H1 (cell line): ENCODE measurements around the gene VOPP1. TPM values are rescaled to one million over a fixed set of nuclear protein-coding genes. Genes with fewer than 3 reads are reported as not detected.

Source experiments
- BACH1 ChIP-seq: IDR thresholded peaks from 2 replicates; pipeline ENCODE4 v1.6.1; 2012; ENCODE audit warnings: low read length, improper control_type of control experiment
- CBX8 ChIP-seq: fragments of 300-800, 300-1000 bp; sonication (generic); IDR thresholded peaks from 2 replicates; pipeline ENCODE4 v1.7.1; 2016; ENCODE audit warnings: low read depth, low read length, borderline replicate concordance
- CREB1 ChIP-seq: IDR thresholded peaks from 2 replicates; pipeline ENCODE4 v1.6.1; 2012; ENCODE audit warnings: inconsistent platforms
- E2F6 ChIP-seq: IDR thresholded peaks from 2 replicates; pipeline ENCODE4 v1.6.1; 2012; ENCODE audit warnings: inconsistent platforms
- NANOG ChIP-seq: IDR thresholded peaks from 2 replicates; pipeline ENCODE4 v1.6.1; 2011; ENCODE audit warnings: low read length, low read depth, mild to moderate bottlenecking, inconsistent platforms; ENCODE audit not compliant: insufficient read depth, poor library complexity, severe bottlenecking
- RBBP5 ChIP-seq: IDR thresholded peaks from 2 replicates; pipeline ENCODE4 v1.7.1; 2012; ENCODE audit warnings: low read depth, mild to moderate bottlenecking, inconsistent platforms, low read length, moderate library complexity, borderline replicate concordance
- SP1 ChIP-seq: IDR thresholded peaks from 2 replicates; pipeline ENCODE4 v1.6.1; 2011; ENCODE audit warnings: low read depth, low read length
- SUZ12 ChIP-seq: fragments of 200-600 bp; sonication (generic); IDR thresholded peaks from 2 replicates; pipeline ENCODE4 v1.6.1; 2012; ENCODE audit warnings: mild to moderate bottlenecking, inconsistent platforms, low read length, moderate library complexity, mixed read lengths
- polyA plus RNA-seq, 7 experiments: library from polyadenylated mRNA; depleted of rRNA in 3 of 7; stranded (reverse) in 5 of 7; unstranded in 2 of 7; fragments of >200 nt in 5 of 7; fragments of 200-250 nt in 2 of 7; gene quantifications; 1 replicate in 5 of 7; 2 replicates in 1 of 7; 4 replicates in 1 of 7; pipeline versions ENCODE4 v1.2.1 to v1.2.3, GENCODE V29; 2011 to 2013; ENCODE audit warnings: missing spikeins in 2 of 7, mixed read lengths in 2 of 7
- total RNA-seq: library from RNA; stranded (reverse); fragmentation: NEBNext Ultra II Directional; extraction: Animal tissue kit (Norgen Biotek cat#: 25700); gene quantifications from 2 replicates; pipeline ENCODE4 v1.2.1, GENCODE V29; 2021

VOPP1 gene
- total and polyA plus RNA-seq, 2 of the 8 experiments (the other 6 are each of a cell fraction or from before 2014, with no cell fraction given), result 44.7 to 83.0 TPM

- no peak for TF ChIP-seq NANOG
- no peak for TF ChIP-seq CREB1
- no peak for TF ChIP-seq RBBP5
- no peak for TF ChIP-seq CBX8
- TF ChIP-seq BACH1, result no peak
- TF ChIP-seq E2F6, result no peak
- TF ChIP-seq SUZ12, result no peak
- TF ChIP-seq SP1, result no peak
These were observed 73.5 kb downstream of the VOPP1 start (continued) for GRCh38 chr7:55498770-55499169.
